ENCODE measurements around the gene ETS1.

DNA sequence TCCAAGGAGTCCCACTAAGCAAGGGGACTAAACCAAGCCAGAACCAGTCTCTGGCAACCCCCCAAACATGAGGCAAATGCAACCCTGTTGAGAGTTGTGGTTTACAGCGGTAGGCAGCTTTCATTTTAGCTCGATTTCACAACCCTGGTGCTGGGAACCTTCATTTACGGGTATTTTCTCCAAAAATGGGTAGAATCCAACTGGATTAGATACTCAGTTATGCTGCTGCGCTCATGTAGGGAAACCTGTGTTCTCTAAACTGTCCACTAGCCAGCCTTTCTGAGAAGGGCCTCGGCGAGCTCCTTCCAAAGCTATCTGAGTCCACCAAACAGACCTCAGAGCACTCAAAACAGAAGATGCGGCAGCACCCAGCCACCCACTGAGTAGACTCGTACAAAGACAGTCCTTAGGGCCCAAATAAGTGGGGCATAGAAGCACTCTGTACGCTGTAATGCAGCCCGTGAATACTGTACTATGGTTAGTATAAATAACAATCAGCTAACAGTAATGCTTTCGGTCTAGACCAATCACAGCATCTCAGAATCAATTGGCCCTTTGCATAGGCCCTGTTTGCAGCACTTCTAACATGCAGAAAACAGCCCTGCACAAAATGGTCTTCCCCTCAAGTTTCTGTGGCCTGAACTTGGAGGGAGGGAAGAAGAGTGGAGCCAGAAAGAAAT lies 104.7 kb downstream of the ETS1 start:
- TF ChIP-seq, protein P1, sequence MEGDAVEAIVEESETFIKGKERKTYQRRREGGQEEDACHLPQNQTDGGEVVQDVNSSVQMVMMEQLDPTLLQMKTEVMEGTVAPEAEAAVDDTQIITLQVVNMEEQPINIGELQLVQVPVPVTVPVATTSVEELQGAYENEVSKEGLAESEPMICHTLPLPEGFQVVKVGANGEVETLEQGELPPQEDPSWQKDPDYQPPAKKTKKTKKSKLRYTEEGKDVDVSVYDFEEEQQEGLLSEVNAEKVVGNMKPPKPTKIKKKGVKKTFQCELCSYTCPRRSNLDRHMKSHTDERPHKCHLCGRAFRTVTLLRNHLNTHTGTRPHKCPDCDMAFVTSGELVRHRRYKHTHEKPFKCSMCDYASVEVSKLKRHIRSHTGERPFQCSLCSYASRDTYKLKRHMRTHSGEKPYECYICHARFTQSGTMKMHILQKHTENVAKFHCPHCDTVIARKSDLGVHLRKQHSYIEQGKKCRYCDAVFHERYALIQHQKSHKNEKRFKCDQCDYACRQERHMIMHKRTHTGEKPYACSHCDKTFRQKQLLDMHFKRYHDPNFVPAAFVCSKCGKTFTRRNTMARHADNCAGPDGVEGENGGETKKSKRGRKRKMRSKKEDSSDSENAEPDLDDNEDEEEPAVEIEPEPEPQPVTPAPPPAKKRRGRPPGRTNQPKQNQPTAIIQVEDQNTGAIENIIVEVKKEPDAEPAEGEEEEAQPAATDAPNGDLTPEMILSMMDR (IDR thresholded peaks at IDR 0.05): no peak
- TF ChIP-seq POLR2A (IDR thresholded peaks at IDR 0.05): no peak

Data from heart left ventricle (tissue), 13 donors.